GM12878 (cell line): Measurements from ENCODE around the gene SLC66A3. TPM values are rescaled to one million over a fixed set of nuclear protein-coding genes. Genes with fewer than 3 reads are reported as not detected.

Experiments
- ATAC-seq: fragments of 200-7000 bp; cut with Tn5 transposase; 3 replicates; pipeline ENCODE4 v1.9.1; 2020; ENCODE audit warnings: mild to moderate bottlenecking, moderate library complexity
- BruUV-seq: library from RNA; stranded (reverse); fragments of 400-500 nt; replicated peaks from 2 replicates; lab custom pipeline; 2021; lab: Mats Ljungman, UMichigan
- CTCF ChIA-PET: fragments of 300-600 bp; sonication (Branson Sonifier 250); formaldehyde crosslinking; extraction: SDS; loops from one replicate; lab custom pipeline; 2021; ENCODE audit warnings: inconsistent platforms; lab: Yijun Ruan, JAX
- POLR2A ChIA-PET: fragments of 350-600 bp; formaldehyde crosslinking; extraction: SDS; loops from one replicate; lab custom pipeline; 2021; ENCODE audit warnings: inconsistent platforms; lab: Charles Lee
- RAD21 ChIA-PET: fragments of 300-600 bp; sonication (Branson Sonifier 250); formaldehyde crosslinking; loops from one replicate; lab custom pipeline; 2023; ENCODE audit warnings: antibody characterized with exemption; ENCODE audit not compliant: unreplicated experiment; lab: Charles Lee
- SMC1A ChIA-PET: fragments of 300-600 bp; sonication (Branson Sonifier 250); formaldehyde crosslinking; loops from one replicate; lab custom pipeline; 2023; ENCODE audit not compliant: unreplicated experiment, uncharacterized antibody; lab: Charles Lee
- DNase-seq: peaks from one replicate; pipeline ENCODE4 v3.0.0-alpha.2; 2011; ENCODE audit warnings: low read depth, low spot score
- FAIRE-seq: peaks from 3 replicates; lab custom pipeline; 2011; peaks lifted over from hg19 to GRCh38; lab: Jason Lieb, UNC
- H2AFZ ChIP-seq: 2 replicates; pipeline ENCODE4 v1.6.0; 2011; ENCODE audit warnings: low read depth, low read length, control low read depth; ENCODE audit not compliant: control insufficient read depth
- H3K27ac ChIP-seq: 2 replicates; pipeline ENCODE4 v1.5.1; 2011; ENCODE audit warnings: control low read depth; ENCODE audit not compliant: control insufficient read depth, insufficient read depth
- H3K27me3 ChIP-seq, 2 experiments: replicated peaks in 1 of 2; 2 replicates each; pipeline versions ENCODE4 v1.6.0 to v1.6.1; 2011; ENCODE audit warnings: low read length in 1 of 2; ENCODE audit not compliant: control insufficient read depth in 2 of 2, insufficient read depth in 2 of 2
- H3K36me3 ChIP-seq, 2 experiments: 2 replicates each; pipeline ENCODE4 v1.5.1; 2011; ENCODE audit warnings: low read length in 1 of 2; ENCODE audit not compliant: control insufficient read depth in 2 of 2, insufficient read depth in 2 of 2
- H3K4me1 ChIP-seq: 2 replicates; pipeline ENCODE4 v1.6.1; 2011; ENCODE audit warnings: mild to moderate bottlenecking, low read length, moderate library complexity, mixed read lengths; ENCODE audit not compliant: control insufficient read depth, insufficient read depth
- H3K4me2 ChIP-seq: 2 replicates; pipeline ENCODE4 v1.6.0; 2011; ENCODE audit warnings: control low read depth; ENCODE audit not compliant: control insufficient read depth, insufficient read depth
- H3K4me3 ChIP-seq: fragments of 200-600 bp; sonication (generic); 2 replicates; pipeline ENCODE4 v1.5.1; 2016
- H3K79me2 ChIP-seq: 2 replicates; pipeline ENCODE4 v1.6.0; 2011; ENCODE audit warnings: low read length; ENCODE audit not compliant: control insufficient read depth, insufficient read depth
- H3K9ac ChIP-seq: 2 replicates; pipeline ENCODE4 v1.8.0; 2011; ENCODE audit warnings: low read length, control low read depth, mixed read lengths; ENCODE audit not compliant: control insufficient read depth, insufficient read depth
- H3K9me3 ChIP-seq: replicated peaks from 3 replicates; pipeline ENCODE4 v1.5.1; 2011; ENCODE audit warnings: mild to moderate bottlenecking, low read length; ENCODE audit not compliant: control insufficient read depth, insufficient read depth
- H4K20me1 ChIP-seq: 2 replicates; pipeline ENCODE4 v1.6.0; 2011; ENCODE audit not compliant: control insufficient read depth, insufficient read depth
- BCL11A ChIP-seq: IDR thresholded peaks from 2 replicates; pipeline ENCODE4 v1.6.1; 2011; ENCODE audit warnings: low read depth, low read length
- CEBPB ChIP-seq, 2 experiments: fragments of 150-350 bp in 1 of 2; IDR thresholded peaks; 2 replicates each; pipeline ENCODE4 v1.6.1; 2012 to 2014; ENCODE audit warnings: low read depth in 2 of 2, low read length in 2 of 2, borderline replicate concordance in 1 of 2, inconsistent platforms in 1 of 2
- HDGF ChIP-seq: fragments of 450-650 bp; IDR thresholded peaks from 2 replicates; pipeline ENCODE4 v1.6.1; 2016; ENCODE audit warnings: antibody characterized with exemption
- IKZF2 ChIP-seq, 2 experiments: fragments of 450-650 bp; IDR thresholded peaks; 2 replicates each; pipeline ENCODE4 v1.6.1; 2017; ENCODE audit warnings: mild to moderate bottlenecking in 2 of 2, moderate library complexity in 2 of 2
- JUNB ChIP-seq: IDR thresholded peaks from 2 replicates; pipeline ENCODE4 v1.6.1; 2016; ENCODE audit warnings: antibody characterized with exemption, mild to moderate bottlenecking
- JUND ChIP-seq: IDR thresholded peaks from 2 replicates; pipeline ENCODE4 v1.6.1; 2012; ENCODE audit warnings: low read depth, mild to moderate bottlenecking, low read length, improper control_type of control experiment, moderate library complexity
- KAT2A ChIP-seq: conservative IDR thresholded peaks from 2 replicates; pipeline ENCODE4 v1.6.1; 2011; ENCODE audit warnings: low read depth, low read length; ENCODE audit not compliant: control insufficient read depth
- MEF2A ChIP-seq: IDR thresholded peaks from 2 replicates; pipeline ENCODE4 v1.6.1; 2011; ENCODE audit warnings: low read depth, mild to moderate bottlenecking, low read length, moderate library complexity; ENCODE audit not compliant: insufficient read depth
- MLLT1 ChIP-seq: fragments of 450-650 bp; IDR thresholded peaks from 2 replicates; pipeline ENCODE4 v1.6.1; 2016; ENCODE audit warnings: mild to moderate bottlenecking
- NFYA ChIP-seq: IDR thresholded peaks from 2 replicates; pipeline ENCODE4 v1.6.1; 2011; ENCODE audit warnings: low read depth, mild to moderate bottlenecking, low read length, improper control_type of control experiment, borderline replicate concordance
- NR2F1 ChIP-seq: fragments of 450-650 bp; conservative IDR thresholded peaks from 2 replicates; pipeline ENCODE4 v1.6.1; 2017; ENCODE audit warnings: mild to moderate bottlenecking
- RFX5 ChIP-seq: IDR thresholded peaks from 2 replicates; pipeline ENCODE4 v1.6.1; 2011; ENCODE audit warnings: low read depth, low read length, improper control_type of control experiment
- SUZ12 ChIP-seq: fragments of 200-600 bp; sonication (generic); IDR thresholded peaks from one replicate; pipeline ENCODE4 v1.6.1; 2018; ENCODE audit warnings: antibody characterized with exemption, mild to moderate bottlenecking; ENCODE audit not compliant: unreplicated experiment
- WGBS: methylation state at CpG from one replicate; pipeline ENCODE4 v1.1.6; 2016; ENCODE audit warnings: low lambda C conversion rate; ENCODE audit not compliant: insufficient replicate concordance, insufficient coverage; ENCODE audit errors: missing lambda C conversion rate; 5-methylcytosine and 5-hydroxymethylcytosine counted together
- in situ Hi-C: fragments of 300-500 bp; cut with MboI; formaldehyde crosslinking; loops from 9 replicates; pipeline ENCODE4 v1.14.3; 2018; ENCODE audit warnings: mixed read lengths
- intact Hi-C: fragments of 100-400 bp; cut with micrococcal nuclease; formaldehyde crosslinking; loops from one replicate; pipeline ENCODE4 v1.14.2; 2022; ENCODE audit not compliant: unreplicated experiment
- polyA plus RNA-seq, 11 experiments: library from polyadenylated mRNA; depleted of rRNA in 4 of 11; unstranded in 6 of 11; stranded (reverse) in 5 of 11; fragments of >200 nt; fragmentation: Nextera tagmentation in 4 of 11; fragmentation: Illumina TruSeq in 1 of 11; extraction: Ambion mirVana in 4 of 11; extraction: Trizol in 1 of 11; gene quantifications; 1 replicate in 1 of 11; 2 replicates in 10 of 11; pipeline versions ENCODE4 v1.2.1 to v1.2.3, GENCODE V29; 2011 to 2016; ENCODE audit warnings: inconsistent platforms in 2 of 11, missing spikeins in 2 of 11, low read depth in 1 of 11
- total RNA-seq, 4 experiments: library from RNA; depleted of rRNA in 3 of 4; stranded (reverse); fragments of >200 nt in 3 of 4; fragmentation: Illumina TruSeq in 1 of 4; extraction: Trizol in 1 of 4; gene quantifications; 2 replicates each; pipeline versions ENCODE4 v1.2.1 to v1.2.3, GENCODE V29; 2013 to 2021
- TF ChIP-seq, protein P1 (sequence below): fragments of 450-650 bp; IDR thresholded peaks from 2 replicates; pipeline ENCODE4 v1.6.1; 2018; ENCODE audit warnings: mild to moderate bottlenecking, low read depth, moderate library complexity; ENCODE audit not compliant: partially characterized antibody
- TF ChIP-seq, protein P2 (sequence below), 3 experiments: IDR thresholded peaks in 2 of 3; conservative IDR thresholded peaks in 1 of 3; 2 replicates each; pipeline ENCODE4 v1.5.1; 2011; ENCODE audit warnings: low read depth in 3 of 3, low read length in 3 of 3, mild to moderate bottlenecking in 3 of 3, control low read depth in 2 of 3, moderate library complexity in 2 of 3, inconsistent platforms in 1 of 3, mixed read lengths in 1 of 3; ENCODE audit not compliant: control insufficient read depth in 2 of 3, insufficient read depth in 1 of 3; ENCODE audit errors: extremely low read depth in 1 of 3

SLC66A3 gene
- total and polyA plus RNA-seq, 10 of the 15 experiments (the other 5 are each of a cell fraction or from before 2014, with no cell fraction given) = 1.4 to 14.2 (median 6.4) TPM

GRCh38 chr2:11161747-11162146, 6.5 kb downstream of the SLC66A3 start:
- FAIRE-seq = no peak
- no peaks in the 10 kb centered on the region for H4K20me1 ChIP-seq
- no peaks in the 10 kb centered on the region for H3K9me3 ChIP-seq
- H2AFZ ChIP-seq = no peak overlapping the region
- no peak for ATAC-seq
- ChIA-PET CTCF (interaction anchor here (1.0 to 1.5 kb wide), 3 partner anchors 32 to 256 kb away, joined by 3 read pairs; no protein-coding TSS in a partner anchor), SMC1A (interaction anchor here (0.8 to 1.0 kb wide), 2 partner anchors 206 to 250 kb away, joined by 3 read pairs; no protein-coding TSS in a partner anchor), RAD21 (interaction anchor here (1.2 kb wide), 1 partner anchor 29 kb away, joined by 4 read pairs; a partner anchor contains a TSS), POLR2A (interaction anchor here (0.5 to 0.8 kb wide), 2 partner anchors 14 to 19 kb away, joined by 4 to 7 read pairs; no protein-coding TSS in a partner anchor)
- in situ Hi-C loops (no loop called here), intact Hi-C loops (no loop called here)
- no peaks in the 10 kb centered on the region for H3K79me2 ChIP-seq
- no peak overlapping the region for H3K9ac ChIP-seq
- no peaks in the 10 kb centered on the region for H3K36me3 ChIP-seq
- peaks cover 5% of the 10 kb centered on the region for H3K4me1 ChIP-seq
- no peak overlapping the region for H3K27ac ChIP-seq
- TF ChIP-seq SUZ12 (no peak), BCL11A (no peak), CEBPB (IDR thresholded peaks at IDR 0.05; ENCODE audit: borderline replicate concordance in 1 of 2, low read depth in 2 of 2, low read length in 2 of 2) (no peak), RFX5 (no peak), NFYA (no peak), MEF2A (no peak), MLLT1 (no peak), JUND (no peak), IKZF2 (IDR thresholded peaks at IDR 0.05) (no peak), HDGF (no peak), KAT2A (no peak), NR2F1 (no peak), JUNB (no peak)
- TF ChIP-seq, protein P1, sequence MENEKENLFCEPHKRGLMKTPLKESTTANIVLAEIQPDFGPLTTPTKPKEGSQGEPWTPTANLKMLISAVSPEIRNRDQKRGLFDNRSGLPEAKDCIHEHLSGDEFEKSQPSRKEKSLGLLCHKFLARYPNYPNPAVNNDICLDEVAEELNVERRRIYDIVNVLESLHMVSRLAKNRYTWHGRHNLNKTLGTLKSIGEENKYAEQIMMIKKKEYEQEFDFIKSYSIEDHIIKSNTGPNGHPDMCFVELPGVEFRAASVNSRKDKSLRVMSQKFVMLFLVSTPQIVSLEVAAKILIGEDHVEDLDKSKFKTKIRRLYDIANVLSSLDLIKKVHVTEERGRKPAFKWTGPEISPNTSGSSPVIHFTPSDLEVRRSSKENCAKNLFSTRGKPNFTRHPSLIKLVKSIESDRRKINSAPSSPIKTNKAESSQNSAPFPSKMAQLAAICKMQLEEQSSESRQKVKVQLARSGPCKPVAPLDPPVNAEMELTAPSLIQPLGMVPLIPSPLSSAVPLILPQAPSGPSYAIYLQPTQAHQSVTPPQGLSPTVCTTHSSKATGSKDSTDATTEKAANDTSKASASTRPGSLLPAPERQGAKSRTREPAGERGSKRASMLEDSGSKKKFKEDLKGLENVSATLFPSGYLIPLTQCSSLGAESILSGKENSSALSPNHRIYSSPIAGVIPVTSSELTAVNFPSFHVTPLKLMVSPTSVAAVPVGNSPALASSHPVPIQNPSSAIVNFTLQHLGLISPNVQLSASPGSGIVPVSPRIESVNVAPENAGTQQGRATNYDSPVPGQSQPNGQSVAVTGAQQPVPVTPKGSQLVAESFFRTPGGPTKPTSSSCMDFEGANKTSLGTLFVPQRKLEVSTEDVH = no peak
- TF ChIP-seq, protein P2, sequence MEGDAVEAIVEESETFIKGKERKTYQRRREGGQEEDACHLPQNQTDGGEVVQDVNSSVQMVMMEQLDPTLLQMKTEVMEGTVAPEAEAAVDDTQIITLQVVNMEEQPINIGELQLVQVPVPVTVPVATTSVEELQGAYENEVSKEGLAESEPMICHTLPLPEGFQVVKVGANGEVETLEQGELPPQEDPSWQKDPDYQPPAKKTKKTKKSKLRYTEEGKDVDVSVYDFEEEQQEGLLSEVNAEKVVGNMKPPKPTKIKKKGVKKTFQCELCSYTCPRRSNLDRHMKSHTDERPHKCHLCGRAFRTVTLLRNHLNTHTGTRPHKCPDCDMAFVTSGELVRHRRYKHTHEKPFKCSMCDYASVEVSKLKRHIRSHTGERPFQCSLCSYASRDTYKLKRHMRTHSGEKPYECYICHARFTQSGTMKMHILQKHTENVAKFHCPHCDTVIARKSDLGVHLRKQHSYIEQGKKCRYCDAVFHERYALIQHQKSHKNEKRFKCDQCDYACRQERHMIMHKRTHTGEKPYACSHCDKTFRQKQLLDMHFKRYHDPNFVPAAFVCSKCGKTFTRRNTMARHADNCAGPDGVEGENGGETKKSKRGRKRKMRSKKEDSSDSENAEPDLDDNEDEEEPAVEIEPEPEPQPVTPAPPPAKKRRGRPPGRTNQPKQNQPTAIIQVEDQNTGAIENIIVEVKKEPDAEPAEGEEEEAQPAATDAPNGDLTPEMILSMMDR (IDR thresholded peaks at IDR 0.05 in 2 of 3, conservative IDR thresholded peaks at IDR 0.05 in 1 of 3; ENCODE audit: control insufficient read depth in 2 of 3, extremely low read depth in 1 of 3, insufficient read depth in 1 of 3, low read depth in 3 of 3, low read length in 3 of 3) = no peak
- no TSS peak for BruUV-seq
- 100% methylated on average over 4 of the region's 4 CpGs for WGBS
- no peaks in the 10 kb centered on the region; a peak in 1 of 4 replicates for H3K27me3 ChIP-seq
- H3K4me2 ChIP-seq = no peak overlapping the region
- no peak overlapping the region for H3K4me3 ChIP-seq
- no peak for DNase-seq
